A673 (cell line): ENCODE data around the gene VIPR1. TPM values are rescaled to one million over a fixed set of nuclear protein-coding genes. Genes with fewer than 3 reads are reported as not detected.

Experiments
- BruUV-seq: library from RNA; stranded (reverse); fragments of 400-500 nt; replicated peaks from 2 replicates; lab custom pipeline; 2021; lab: Mats Ljungman, UMichigan
- CTCF ChIA-PET: fragments of 300-600 bp; sonication (Branson Sonifier 250); formaldehyde crosslinking; loops from one replicate; lab custom pipeline; 2022; ENCODE audit warnings: antibody characterized with exemption; lab: Charles Lee
- POLR2A ChIA-PET: fragments of 300-600 bp; sonication (Branson Sonifier 250); formaldehyde crosslinking; loops from one replicate; lab custom pipeline; 2022; ENCODE audit warnings: antibody characterized with exemption; ENCODE audit not compliant: low non-redundant PET; lab: Charles Lee
- DNase-seq: peaks from one replicate; pipeline ENCODE4 v3.0.0-alpha.2; 2015; ENCODE audit warnings: low spot score
- H3K27ac ChIP-seq: fragments of 200-600 bp; sonication (generic); 2 replicates; pipeline ENCODE4 v1.5.1; 2016; ENCODE audit warnings: mixed run types, low read depth, mild to moderate bottlenecking, mixed read lengths, antibody characterized with exemption, low read length; ENCODE audit not compliant: poor library complexity, severe bottlenecking
- H3K27me3 ChIP-seq: fragments of 200-600 bp; sonication (generic); replicated peaks from 2 replicates; pipeline ENCODE4 v1.6.1; 2017; ENCODE audit warnings: mixed run types, low read depth, mild to moderate bottlenecking, mixed read lengths, antibody characterized with exemption, low read length; ENCODE audit not compliant: insufficient read depth, poor library complexity
- H3K36me3 ChIP-seq: fragments of 200-600 bp; sonication (generic); 2 replicates; pipeline ENCODE4 v1.6.1; 2016; ENCODE audit warnings: mixed run types, mild to moderate bottlenecking, mixed read lengths, antibody characterized with exemption, low read length; ENCODE audit not compliant: insufficient read depth, poor library complexity, severe bottlenecking
- H3K4me1 ChIP-seq: fragments of 200-600 bp; sonication (generic); 2 replicates; pipeline ENCODE4 v1.6.1; 2017; ENCODE audit warnings: mixed run types, mild to moderate bottlenecking, mixed read lengths, antibody characterized with exemption, low read length; ENCODE audit not compliant: insufficient read depth, poor library complexity, severe bottlenecking
- H3K4me3 ChIP-seq: fragments of 200-600 bp; sonication (generic); 2 replicates; pipeline ENCODE4 v1.5.1; 2016; ENCODE audit warnings: low read depth, mixed run types, mild to moderate bottlenecking, mixed read lengths, low read length; ENCODE audit not compliant: poor library complexity, severe bottlenecking
- H3K9me3 ChIP-seq: fragments of 200-600 bp; sonication (generic); 2 replicates; pipeline ENCODE4 v1.6.1; 2016; ENCODE audit warnings: mixed run types, low read depth, mild to moderate bottlenecking, mixed read lengths, antibody characterized with exemption, low read length; ENCODE audit not compliant: poor library complexity, severe bottlenecking
- EZH2 ChIP-seq: fragments of 200-600 bp; sonication (generic); IDR thresholded peaks from 2 replicates; pipeline ENCODE4 v1.6.1; 2017; ENCODE audit warnings: borderline replicate concordance, low read depth, mild to moderate bottlenecking, mixed read lengths, antibody characterized with exemption, low read length; ENCODE audit not compliant: poor library complexity, severe bottlenecking
- intact Hi-C: fragments of 100-400 bp; cut with micrococcal nuclease; formaldehyde crosslinking; loops from one replicate; pipeline ENCODE4 v1.10.0; 2022; ENCODE audit not compliant: unreplicated experiment
- total RNA-seq: library from RNA; stranded (reverse); gene quantifications from 2 replicates; pipeline ENCODE4 v1.2.3, GENCODE V29; 2021
- TF ChIP-seq, protein P1 (sequence below): fragments of 300-800, 200-600 bp; sonication (generic); conservative IDR thresholded peaks from 2 replicates; pipeline ENCODE4 v1.5.1; 2017; ENCODE audit warnings: low read depth, mild to moderate bottlenecking, antibody characterized with exemption, low read length, moderate library complexity, mixed read lengths

VIPR1 gene
- total RNA-seq, 1 experiment from 2014 or later = 0.26 TPM

DNA sequence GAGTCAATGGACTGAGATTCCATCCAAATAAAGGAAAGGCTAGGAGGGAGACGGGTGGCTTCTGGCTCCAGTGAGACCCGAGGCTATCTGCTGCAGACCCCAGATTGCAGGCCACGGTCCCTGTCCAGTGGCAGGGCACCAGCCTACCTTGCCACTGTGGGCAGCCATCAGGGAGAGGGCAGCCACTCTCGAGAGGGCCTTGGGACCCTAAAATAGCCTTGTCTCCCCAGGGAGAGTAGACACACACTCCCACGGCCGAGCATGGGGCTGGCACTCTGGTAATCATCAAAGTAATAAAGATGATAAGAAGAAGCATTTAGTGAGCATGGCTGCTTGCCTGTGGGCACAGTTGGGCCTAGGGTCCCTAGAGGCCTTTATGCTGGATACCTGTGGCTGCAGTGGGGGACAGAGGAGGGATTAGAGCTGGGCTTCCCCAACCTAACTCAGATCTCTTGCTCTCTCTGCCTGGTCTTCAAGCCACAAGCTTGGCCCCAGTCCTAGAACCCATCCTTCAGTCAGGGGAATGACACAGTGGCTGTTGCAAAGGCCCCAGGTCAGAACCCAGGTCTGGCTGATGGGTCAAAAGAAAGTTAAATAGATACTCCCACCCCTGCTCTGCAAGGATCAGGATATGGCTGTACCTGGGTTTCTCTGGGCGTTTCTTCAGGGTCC is 9.2 kb upstream of the VIPR1 start:
- DNase-seq = no peak
- Histone ChIP-seq H3K27me3 (no peaks in the 10 kb centered on the region), H3K36me3 (no peaks in the 10 kb centered on the region), H3K4me1 (no peaks in the 10 kb centered on the region), H3K4me3 (no peak overlapping the region), H3K27ac (no peak overlapping the region), H3K9me3 (no peaks in the 10 kb centered on the region)
- ChIA-PET CTCF (no interaction called here), POLR2A (no interaction called here)
- intact Hi-C loops = no loop called here
- no peak for TF ChIP-seq EZH2
- TF ChIP-seq, protein P1, sequence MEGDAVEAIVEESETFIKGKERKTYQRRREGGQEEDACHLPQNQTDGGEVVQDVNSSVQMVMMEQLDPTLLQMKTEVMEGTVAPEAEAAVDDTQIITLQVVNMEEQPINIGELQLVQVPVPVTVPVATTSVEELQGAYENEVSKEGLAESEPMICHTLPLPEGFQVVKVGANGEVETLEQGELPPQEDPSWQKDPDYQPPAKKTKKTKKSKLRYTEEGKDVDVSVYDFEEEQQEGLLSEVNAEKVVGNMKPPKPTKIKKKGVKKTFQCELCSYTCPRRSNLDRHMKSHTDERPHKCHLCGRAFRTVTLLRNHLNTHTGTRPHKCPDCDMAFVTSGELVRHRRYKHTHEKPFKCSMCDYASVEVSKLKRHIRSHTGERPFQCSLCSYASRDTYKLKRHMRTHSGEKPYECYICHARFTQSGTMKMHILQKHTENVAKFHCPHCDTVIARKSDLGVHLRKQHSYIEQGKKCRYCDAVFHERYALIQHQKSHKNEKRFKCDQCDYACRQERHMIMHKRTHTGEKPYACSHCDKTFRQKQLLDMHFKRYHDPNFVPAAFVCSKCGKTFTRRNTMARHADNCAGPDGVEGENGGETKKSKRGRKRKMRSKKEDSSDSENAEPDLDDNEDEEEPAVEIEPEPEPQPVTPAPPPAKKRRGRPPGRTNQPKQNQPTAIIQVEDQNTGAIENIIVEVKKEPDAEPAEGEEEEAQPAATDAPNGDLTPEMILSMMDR = no peak
- no TSS peak for BruUV-seq

DNA sequence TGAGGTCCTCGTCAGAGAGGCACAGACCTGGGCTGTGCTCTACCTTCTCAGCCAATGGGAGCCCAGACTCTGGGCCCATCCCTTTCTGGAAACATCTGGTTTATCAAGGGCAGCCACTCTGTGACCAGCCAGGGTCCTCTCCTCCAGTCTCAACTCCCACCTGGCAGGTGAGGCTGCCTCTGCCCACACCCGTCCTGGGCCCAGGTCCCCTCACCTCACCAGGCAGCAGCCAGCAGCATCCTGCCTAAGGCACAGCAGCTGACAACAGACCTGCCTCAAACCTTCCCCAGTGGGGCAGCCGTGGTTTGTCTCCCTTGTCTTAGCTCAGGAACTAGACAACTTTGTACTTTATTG is 8.7 kb upstream of the VIPR1 start:
- BruUV-seq = no TSS peak
- intact Hi-C loops = no loop called here
- Histone ChIP-seq H3K36me3 (no peaks in the 10 kb centered on the region), H3K27me3 (no peaks in the 10 kb centered on the region), H3K4me1 (no peaks in the 10 kb centered on the region), H3K27ac (no peak overlapping the region), H3K4me3 (no peak overlapping the region), H3K9me3 (no peaks in the 10 kb centered on the region)
- POLR2A ChIA-PET = no interaction called here
- DNase-seq = no peak
- no peak for TF ChIP-seq EZH2
- TF ChIP-seq, protein P1 = no peak
- CTCF ChIA-PET = no interaction called here

DNA sequence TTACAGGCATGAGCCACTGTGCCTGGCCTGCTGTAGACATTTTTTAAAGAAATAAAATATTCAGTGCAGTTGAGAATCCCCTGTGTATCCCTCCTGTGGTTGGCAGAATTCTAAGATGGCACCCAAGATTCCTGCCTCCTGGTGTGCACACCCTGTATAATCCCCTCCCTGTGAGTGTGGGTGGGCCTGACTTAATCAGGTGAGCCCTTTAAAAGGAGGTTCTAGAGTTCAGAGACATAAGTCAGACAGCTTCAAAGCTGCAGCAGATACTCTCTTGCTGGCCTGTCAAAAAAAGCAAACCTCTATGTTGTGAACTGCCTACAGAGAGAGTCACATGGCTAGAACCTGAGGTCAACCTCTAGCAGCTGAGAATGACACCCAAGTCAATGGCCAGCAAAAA is 7.0 kb upstream of the VIPR1 start:
- no peak for DNase-seq
- Histone ChIP-seq H3K9me3 (no peaks in the 10 kb centered on the region), H3K36me3 (no peaks in the 10 kb centered on the region), H3K27me3 (no peaks in the 10 kb centered on the region), H3K4me3 (no peak overlapping the region), H3K27ac (no peak overlapping the region), H3K4me1 (no peaks in the 10 kb centered on the region)
- intact Hi-C loops = no loop called here
- no peak for TF ChIP-seq EZH2
- TF ChIP-seq, protein P1 = no peak
- ChIA-PET POLR2A (no interaction called here), CTCF (no interaction called here)
- no TSS peak for BruUV-seq
